Stimulated activated CD8-positive, alpha-beta memory T cell treated with anti-CD3 and anti-CD28 coated beads, Interleukin-15, amount 100 ng/mL, for 48 hours (primary cell): Measurements from ENCODE around the gene STYX.
"Not testable (repeated sequence)": the region's sequence is repeated elsewhere in the genome, so short reads cannot be mapped to it uniquely, and the experiment has no call there.

Experiments
- DNase-seq, 2 donors: peaks; one replicate each; pipeline ENCODE4 v3.0.0-alpha.2; 2020; ENCODE audit warnings: low read depth in 2 of 2

Gene STYX

GRCh38 chr14:52727509-52727908 is 2.5 kb upstream of the STYX start:
- not testable (repeated sequence) for DNase-seq

- DNase-seq = not testable (repeated sequence)
Observed at GRCh38 chr14:52729035-52729434, 931 bp upstream of the STYX start.

- DNase-seq = no peak
Observed at GRCh38 chr14:52729585-52729924, 411 bp upstream of the STYX start.

- DNase-seq = no peak
Observed at GRCh38 chr14:52730709-52731111, 744 bp downstream of the STYX start.

GRCh38 chr14:52733824-52734223 is 3.9 kb downstream of the STYX start:
- DNase-seq = no peak

GRCh38 chr14:52735921-52736489 is 6.0 kb downstream of the STYX start:
- no peak for DNase-seq

- no peak for DNase-seq
Observed at GRCh38 chr14:52738409-52738808, 8.4 kb downstream of the STYX start.

GRCh38 chr14:52740751-52741150 is 10.8 kb downstream of the STYX start:
- no peak for DNase-seq

GRCh38 chr14:52741865-52742264 is 11.9 kb downstream of the STYX start:
- no peak for DNase-seq

GRCh38 chr14:52748647-52749292 is 18.8 kb downstream of the STYX start:
- no peak for DNase-seq

- no peak for DNase-seq
Observed at GRCh38 chr14:52755607-52756316, 25.8 kb downstream of the STYX start.

GRCh38 chr14:52759145-52759544 is 29.2 kb downstream of the STYX start:
- no peak for DNase-seq

GRCh38 chr14:52762923-52763322 is 33.0 kb downstream of the STYX start:
- DNase-seq = not testable (repeated sequence)

- no peak for DNase-seq
Observed at GRCh38 chr14:52767058-52767833, 37.3 kb downstream of the STYX start.

- DNase-seq = no peak
Observed at GRCh38 chr14:52769887-52770286, 39.9 kb downstream of the STYX start.

- DNase-seq = no peak
Observed at GRCh38 chr14:52776816-52777215, 46.9 kb downstream of the STYX start.

GRCh38 chr14:52778702-52779101 is 48.7 kb downstream of the STYX start:
- no peak for DNase-seq

GRCh38 chr14:52780893-52781292 is 50.9 kb downstream of the STYX start:
- DNase-seq = no peak

- no peak for DNase-seq
Observed at GRCh38 chr14:52781629-52782028, 51.7 kb downstream of the STYX start.

- DNase-seq = no peak
Observed at GRCh38 chr14:52783206-52783605, 53.2 kb downstream of the STYX start.

- no peak for DNase-seq
Observed at GRCh38 chr14:52786887-52787286, 56.9 kb downstream of the STYX start.

GRCh38 chr14:52789118-52789517 is 59.2 kb downstream of the STYX start:
- DNase-seq = no peak
